Choroid plexus epithelial cell (primary cell): ENCODE measurements around the gene MAP3K5.
"Not testable (repeated sequence)": the region's sequence is repeated elsewhere in the genome, so short reads cannot be mapped to it uniquely, and the experiment has no call there.

Experiments used
- DNase-seq: peaks from one replicate; pipeline ENCODE4 v3.0.0-alpha.2; 2010; ENCODE audit warnings: low read depth
- H3K4me3 ChIP-seq: 2 replicates; pipeline ENCODE4 v1.5.1; 2011; ENCODE audit warnings: low read depth, mild to moderate bottlenecking, control low read depth, low read length, moderate library complexity
- CTCF ChIP-seq: conservative IDR thresholded peaks from 2 replicates; pipeline ENCODE4 v1.5.1; 2011; ENCODE audit warnings: low read depth, mild to moderate bottlenecking, control low read depth, inconsistent platforms, low read length, moderate library complexity

MAP3K5 gene

GRCh38 chr6:136791296-136792094, 782 bp downstream of the MAP3K5 start:
- DNase-seq = peak; percentile 73
- TF ChIP-seq CTCF = no peak
- peak overlapping the region; percentile 95 for H3K4me3 ChIP-seq

DNA sequence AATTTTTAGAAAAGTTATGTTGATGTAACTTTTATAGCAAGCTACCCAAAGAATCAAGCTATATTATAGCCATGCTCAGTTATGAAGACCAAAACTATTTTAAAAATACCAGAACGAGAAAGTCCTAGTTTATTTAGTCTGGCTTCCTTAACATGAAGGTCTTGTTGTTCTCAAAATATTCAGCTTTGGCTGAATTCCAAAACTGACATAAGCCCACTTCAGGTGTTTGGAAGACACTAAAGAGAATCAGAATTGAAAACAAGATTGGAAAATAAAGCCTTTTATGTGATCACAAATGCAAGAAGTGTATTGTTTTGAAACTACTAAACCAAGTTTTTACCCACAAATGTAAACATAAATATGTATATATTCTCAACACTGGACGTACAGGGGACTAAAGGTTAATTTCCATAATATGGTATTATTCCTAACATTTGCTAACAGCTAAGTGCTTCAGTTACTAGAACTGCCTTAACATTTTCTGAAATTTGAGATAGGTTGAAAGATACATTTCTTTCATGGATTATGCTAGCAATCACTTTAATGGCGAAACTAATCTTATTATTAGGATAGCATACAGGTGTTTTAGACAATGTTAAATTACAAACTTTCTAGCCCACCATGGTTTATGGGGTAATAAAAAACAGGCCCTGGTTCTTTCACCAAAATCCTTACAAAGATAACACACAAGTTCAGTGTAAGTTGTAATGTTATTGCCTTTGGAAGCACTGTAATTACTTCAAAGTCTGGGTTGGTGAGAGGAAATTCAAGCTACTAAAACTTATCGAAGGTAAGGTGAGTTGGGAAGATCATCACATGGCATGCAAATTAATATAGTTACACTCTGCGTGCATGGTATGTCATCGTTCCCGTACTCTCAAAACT, 1.6 kb downstream of the MAP3K5 start:
- peak overlapping the region; percentile 95 for H3K4me3 ChIP-seq
- DNase-seq = peak; percentile 58
- TF ChIP-seq CTCF = no peak

DNA sequence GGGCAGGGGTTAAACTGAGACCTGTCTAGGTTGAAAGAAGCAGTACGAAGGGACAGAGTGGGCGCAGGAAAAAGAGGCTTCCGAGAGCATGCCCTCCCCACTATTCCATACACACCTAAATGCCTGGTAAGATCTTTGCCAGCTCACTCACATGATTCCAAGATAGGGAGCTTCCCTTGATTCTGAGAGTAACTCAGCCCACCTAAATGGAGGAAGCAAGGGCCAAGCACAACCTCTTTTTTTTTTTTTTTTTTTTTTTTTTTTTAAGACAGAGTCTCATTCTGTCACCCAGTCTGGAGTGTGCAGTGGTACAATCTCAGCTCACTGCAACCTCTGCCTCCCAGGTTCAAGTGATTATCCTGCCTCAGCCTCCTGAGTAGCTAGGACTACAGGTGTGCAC, 2.8 kb downstream of the MAP3K5 start:
- not testable (repeated sequence) for DNase-seq
- H3K4me3 ChIP-seq = peak overlapping the region; percentile 2

DNA sequence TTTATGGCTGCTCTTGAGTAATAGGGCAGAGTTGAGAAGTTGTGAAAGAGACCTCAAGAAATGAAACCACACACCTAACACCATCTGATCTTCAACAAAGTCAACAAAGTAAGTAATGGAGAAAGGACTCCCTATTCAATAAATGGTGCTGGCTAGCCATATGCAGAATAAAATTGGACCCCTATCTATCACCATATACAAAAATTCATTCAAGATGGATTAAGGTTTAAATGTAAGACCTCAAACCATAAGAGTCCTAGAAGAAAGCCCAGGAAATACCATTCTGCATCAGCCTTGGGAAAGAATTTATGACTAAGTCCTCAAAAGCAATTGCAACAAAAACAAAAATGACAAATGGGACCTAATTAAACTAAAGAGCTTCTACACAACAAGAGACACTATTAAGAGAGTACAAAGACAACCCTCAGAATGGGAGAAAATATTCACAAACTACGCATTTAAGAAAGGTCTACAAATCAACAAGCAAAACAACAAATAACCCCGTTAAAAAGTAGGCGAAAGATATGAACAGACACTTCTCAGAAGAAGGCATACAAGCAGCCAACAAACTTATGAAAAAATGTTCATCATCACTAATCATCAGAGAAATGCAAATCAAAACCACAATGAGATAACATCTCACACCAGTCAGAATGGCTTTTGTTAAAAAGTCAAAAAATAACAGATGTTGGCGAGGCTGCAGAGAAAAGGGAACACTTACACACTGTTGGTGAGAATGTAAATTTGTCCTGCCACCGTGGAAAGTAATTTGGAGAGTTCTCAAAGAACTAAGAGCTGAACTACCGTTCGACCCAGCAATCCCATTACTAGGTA, 4.0 kb downstream of the MAP3K5 start:
- DNase-seq = peak; percentile 93
- H3K4me3 ChIP-seq = peak overlapping the region; percentile 4
- no peak for TF ChIP-seq CTCF

- no peak for TF ChIP-seq CTCF
- peak overlapping the region; percentile 13 for H3K4me3 ChIP-seq
- no peak for DNase-seq
Observed at GRCh38 chr6:136787726-136788068, 4.6 kb downstream of the MAP3K5 start.

DNA sequence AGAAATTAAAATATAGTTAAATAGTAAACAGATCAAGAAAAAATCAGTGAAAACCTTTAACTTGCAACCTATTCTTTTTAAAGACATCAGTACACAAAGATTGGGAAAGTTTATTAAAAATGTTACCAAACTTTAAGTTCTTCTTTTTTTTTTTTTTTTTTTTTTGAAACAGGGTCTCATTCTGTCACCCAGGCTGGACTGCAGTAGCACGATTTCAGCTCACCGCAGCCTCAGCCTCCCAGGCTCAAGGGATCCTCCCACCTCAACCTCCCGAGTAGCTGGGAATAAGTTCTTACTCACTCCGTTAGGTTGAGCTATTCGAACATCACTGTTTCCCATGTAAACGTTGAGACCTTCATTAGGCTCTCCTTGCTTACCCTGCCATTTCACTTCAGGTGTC, 5.6 kb downstream of the MAP3K5 start:
- no peak for DNase-seq
- no peak for TF ChIP-seq CTCF
- H3K4me3 ChIP-seq = no peak overlapping the region
